H1 (cell line): ENCODE measurements around the gene TUBA1A. TPM values are rescaled to one million over a fixed set of nuclear protein-coding genes. Genes with fewer than 3 reads are reported as not detected.

Experiments used
- CTCF ChIA-PET: fragments of 300-600 bp; sonication (Branson Sonifier 250); formaldehyde crosslinking; loops from one replicate; lab custom pipeline; 2021; ENCODE audit not compliant: partially characterized antibody; lab: Charles Lee
- POLR2A ChIA-PET: fragments of 300-600 bp; sonication (Branson Sonifier 250); formaldehyde crosslinking; loops from one replicate; lab custom pipeline; 2021; ENCODE audit warnings: inconsistent platforms; ENCODE audit not compliant: partially characterized antibody; lab: Charles Lee
- DNase-seq, 2 experiments: peaks; one replicate each; pipeline versions ENCODE4 v3.0.0 to v3.0.0-alpha.2; 2010 to 2022; ENCODE audit warnings: low spot score in 2 of 2, low read depth in 1 of 2, mixed read lengths in 1 of 2
- FAIRE-seq: peaks from 2 replicates; lab custom pipeline; 2011; peaks lifted over from hg19 to GRCh38; lab: Jason Lieb, UNC
- H2AFZ ChIP-seq: 2 replicates; pipeline ENCODE4 v1.8.1; 2012; ENCODE audit warnings: low read length, inconsistent platforms
- H2AK5ac ChIP-seq: 2 replicates; pipeline ENCODE4 v1.6.1; 2013; ENCODE audit warnings: low read depth, low read length
- H2BK120ac ChIP-seq: replicated peaks from 2 replicates; pipeline ENCODE3; 2013; ENCODE audit warnings: low read depth, low read length, inconsistent platforms
- H2BK12ac ChIP-seq: 2 replicates; pipeline ENCODE4 v1.6.1; 2013; ENCODE audit warnings: low read depth, low read length
- H2BK15ac ChIP-seq: 2 replicates; pipeline ENCODE4 v1.6.1; 2013; ENCODE audit warnings: low read length
- H2BK20ac ChIP-seq: 2 replicates; pipeline ENCODE4 v1.6.1; 2013; ENCODE audit warnings: low read length
- H2BK5ac ChIP-seq: 2 replicates; pipeline ENCODE4 v1.6.1; 2013; ENCODE audit warnings: low read depth, low read length
- H3K14ac ChIP-seq: 2 replicates; pipeline ENCODE4 v1.6.1; 2013; ENCODE audit warnings: inconsistent platforms; ENCODE audit not compliant: insufficient read length
- H3K18ac ChIP-seq: 2 replicates; pipeline ENCODE4 v1.6.1; 2013; ENCODE audit warnings: low read length; ENCODE audit errors: extremely low read depth
- H3K23ac ChIP-seq: 2 replicates; pipeline ENCODE4 v1.6.1; 2013; ENCODE audit warnings: inconsistent platforms; ENCODE audit not compliant: insufficient read length
- H3K23me2 ChIP-seq: 2 replicates; pipeline ENCODE4 v1.6.1; 2013; ENCODE audit warnings: low read depth, low read length
- H3K27ac ChIP-seq: 2 replicates; pipeline ENCODE4 v1.6.1; 2011; ENCODE audit warnings: low read depth, low read length, inconsistent platforms
- H3K27me3 ChIP-seq, 4 experiments: replicated peaks in 1 of 4; 1 replicate in 1 of 4; 2 replicates in 3 of 4; pipeline versions ENCODE4 v1.6.1 to v1.8.1; 2011 to 2013; ENCODE audit warnings: low read length in 3 of 4, mild to moderate bottlenecking in 3 of 4, inconsistent platforms in 2 of 4, mixed read lengths in 2 of 4, moderate library complexity in 1 of 4; ENCODE audit not compliant: control insufficient read depth in 3 of 4, insufficient read depth in 3 of 4; ENCODE audit errors: extremely low read depth in 1 of 4
- H3K36me3 ChIP-seq, 4 experiments: 2 replicates each; pipeline versions ENCODE4 v1.6.1 to v1.8.1; 2011 to 2013; ENCODE audit warnings: mild to moderate bottlenecking in 4 of 4, low read length in 3 of 4, moderate library complexity in 2 of 4, control low read depth in 1 of 4, inconsistent platforms in 1 of 4; ENCODE audit not compliant: insufficient read depth in 4 of 4, control insufficient read depth in 2 of 4
- H3K4ac ChIP-seq: replicated peaks from 2 replicates; pipeline ENCODE3; 2013; ENCODE audit warnings: low read length, low read depth, mixed read lengths, inconsistent platforms; ENCODE audit not compliant: insufficient read length
- H3K4me1 ChIP-seq, 4 experiments: replicated peaks in 1 of 4; 1 replicate in 1 of 4; 2 replicates in 3 of 4; pipeline versions ENCODE4 v1.6.1 to v1.8.1; 2011 to 2013; ENCODE audit warnings: low read length in 3 of 4, inconsistent platforms in 2 of 4, mixed read lengths in 1 of 4; ENCODE audit not compliant: insufficient read depth in 4 of 4, control insufficient read depth in 3 of 4
- H3K4me2 ChIP-seq, 2 experiments: 2 replicates each; pipeline versions ENCODE4 v1.6.1 to v1.8.1; 2011 to 2013; ENCODE audit warnings: low read depth in 2 of 2, low read length in 2 of 2, control low read depth in 1 of 2, inconsistent platforms in 1 of 2, mild to moderate bottlenecking in 1 of 2; ENCODE audit not compliant: insufficient read depth in 1 of 2
- H3K4me3 ChIP-seq, 4 experiments: fragments of 200-600, 300-600 bp in 1 of 4; sonication (generic), shearing (Covaris generic), sonication (Bioruptor Twin) in 1 of 4; 2 replicates each; pipeline versions ENCODE4 v1.5.1 to v1.8.1; 2011 to 2016; ENCODE audit warnings: low read length in 4 of 4, low read depth in 3 of 4, control low read depth in 2 of 4, inconsistent platforms in 2 of 4, mild to moderate bottlenecking in 2 of 4, mixed read lengths in 1 of 4, moderate library complexity in 1 of 4; ENCODE audit not compliant: insufficient read depth in 2 of 4; ENCODE audit errors: extremely low read depth in 1 of 4
- H3K56ac ChIP-seq: replicated peaks from 2 replicates; pipeline ENCODE3; 2013; ENCODE audit warnings: low read depth, mild to moderate bottlenecking, mixed read lengths, low read length, inconsistent platforms; ENCODE audit not compliant: insufficient read length
- H3K79me1 ChIP-seq: 2 replicates; pipeline ENCODE4 v1.6.1; 2013; ENCODE audit warnings: low read depth, low read length, control low read depth
- H3K79me2 ChIP-seq, 2 experiments: 2 replicates each; pipeline versions ENCODE4 v1.6.1 to v1.8.1; 2012 to 2013; ENCODE audit warnings: low read length in 2 of 2, mild to moderate bottlenecking in 2 of 2, inconsistent platforms in 1 of 2; ENCODE audit not compliant: insufficient read depth in 2 of 2, control insufficient read depth in 1 of 2
- H3K9ac ChIP-seq, 4 experiments: replicated peaks in 1 of 4; 1 replicate in 1 of 4; 2 replicates in 3 of 4; pipeline versions ENCODE4 v1.6.1 to v1.8.1; 2011 to 2013; ENCODE audit warnings: low read depth in 3 of 4, low read length in 3 of 4, control low read depth in 2 of 4, mild to moderate bottlenecking in 2 of 4, moderate library complexity in 2 of 4, inconsistent platforms in 1 of 4; ENCODE audit errors: extremely low read depth in 1 of 4
- H3K9me3 ChIP-seq, 2 experiments: 2 replicates each; pipeline versions ENCODE4 v1.6.1 to v1.8.1; 2012 to 2013; ENCODE audit warnings: mild to moderate bottlenecking in 2 of 2, moderate library complexity in 2 of 2, control low read depth in 1 of 2, inconsistent platforms in 1 of 2, low read depth in 1 of 2, low read length in 1 of 2, mixed read lengths in 1 of 2; ENCODE audit not compliant: insufficient read depth in 2 of 2
- H4K20me1 ChIP-seq, 2 experiments: replicated peaks in 1 of 2; 2 replicates each; pipeline versions ENCODE3 to v1.8.1; 2011 to 2013; ENCODE audit warnings: inconsistent platforms in 2 of 2, low read length in 2 of 2, mild to moderate bottlenecking in 1 of 2; ENCODE audit not compliant: insufficient read depth in 2 of 2, control insufficient read depth in 1 of 2
- H4K5ac ChIP-seq: 2 replicates; pipeline ENCODE4 v1.6.1; 2013; ENCODE audit warnings: low read length, low read depth, mixed read lengths, inconsistent platforms; ENCODE audit not compliant: insufficient read length
- H4K8ac ChIP-seq: 2 replicates; pipeline ENCODE4 v1.8.0; 2013; ENCODE audit warnings: mild to moderate bottlenecking, moderate library complexity, low read length, inconsistent platforms; ENCODE audit not compliant: insufficient read depth; ENCODE audit errors: extremely low read depth
- H4K91ac ChIP-seq: replicated peaks from 2 replicates; pipeline ENCODE3; 2013; ENCODE audit warnings: low read length, mixed read lengths, inconsistent platforms; ENCODE audit not compliant: insufficient read length
- BCL11A ChIP-seq, 2 experiments: IDR thresholded peaks; one replicate each; pipeline ENCODE4 v1.6.1; 2011; ENCODE audit warnings: low read depth in 2 of 2, low read length in 2 of 2, mild to moderate bottlenecking in 2 of 2
- E2F6 ChIP-seq: IDR thresholded peaks from 2 replicates; pipeline ENCODE4 v1.6.1; 2012; ENCODE audit warnings: inconsistent platforms
- EGR1 ChIP-seq: IDR thresholded peaks from 2 replicates; pipeline ENCODE4 v1.6.1; 2011; ENCODE audit warnings: low read depth, low read length, borderline replicate concordance
- FOSL1 ChIP-seq: IDR thresholded peaks from 2 replicates; pipeline ENCODE4 v1.6.1; 2011; ENCODE audit warnings: mild to moderate bottlenecking, low read depth, low read length, moderate library complexity; ENCODE audit not compliant: insufficient read depth
- KDM5A ChIP-seq: fragments of 200-600 bp; IDR thresholded peaks from 2 replicates; pipeline ENCODE4 v1.7.1; 2012; ENCODE audit warnings: mild to moderate bottlenecking, low read length, inconsistent platforms, mixed read lengths
- POLR2A ChIP-seq, 2 experiments: IDR thresholded peaks; 1 replicate in 1 of 2; 2 replicates in 1 of 2; pipeline ENCODE4 v1.6.1; 2011; ENCODE audit warnings: low read depth in 2 of 2, low read length in 2 of 2, mild to moderate bottlenecking in 2 of 2; ENCODE audit errors: control extremely low read depth in 1 of 2
- POU5F1 ChIP-seq: IDR thresholded peaks from 2 replicates; pipeline ENCODE4 v1.6.1; 2011; ENCODE audit warnings: low read depth, mild to moderate bottlenecking, low read length, moderate library complexity
- RAD21 ChIP-seq, 2 experiments: IDR thresholded peaks in 1 of 2; conservative IDR thresholded peaks in 1 of 2; 2 replicates each; pipeline ENCODE4 v1.6.1; 2011; ENCODE audit warnings: low read depth in 2 of 2, low read length in 2 of 2, improper control_type of control experiment in 1 of 2, inconsistent platforms in 1 of 2, mild to moderate bottlenecking in 1 of 2, moderate library complexity in 1 of 2
- RBBP5 ChIP-seq: IDR thresholded peaks from 2 replicates; pipeline ENCODE4 v1.7.1; 2012; ENCODE audit warnings: low read depth, mild to moderate bottlenecking, inconsistent platforms, low read length, moderate library complexity, borderline replicate concordance
- SIX5 ChIP-seq: IDR thresholded peaks from 2 replicates; pipeline ENCODE4 v1.6.1; 2011; ENCODE audit warnings: mild to moderate bottlenecking, low read depth, low read length
- WGBS, 2 experiments: shearing (Covaris generic) in 1 of 2; methylation state at CpG; one replicate each; pipeline versions ENCODE4 v1.1.6 to v1.1.7; 2013 to 2015; ENCODE audit warnings: low lambda C conversion rate in 2 of 2, mixed read lengths in 2 of 2, inconsistent platforms in 1 of 2, low coverage in 1 of 2, missing lambda C conversion rate in 1 of 2; ENCODE audit not compliant: insufficient replicate concordance in 2 of 2, insufficient coverage in 1 of 2, insufficient read length in 1 of 2; ENCODE audit errors: extremely low coverage in 1 of 2, missing lambda C conversion rate in 1 of 2; 5-methylcytosine and 5-hydroxymethylcytosine counted together
- polyA plus RNA-seq, 7 experiments: library from polyadenylated mRNA; depleted of rRNA in 3 of 7; stranded (reverse) in 5 of 7; unstranded in 2 of 7; fragments of >200 nt in 5 of 7; fragments of 200-250 nt in 2 of 7; gene quantifications; 1 replicate in 5 of 7; 2 replicates in 1 of 7; 4 replicates in 1 of 7; pipeline versions ENCODE4 v1.2.1 to v1.2.3, GENCODE V29; 2011 to 2013; ENCODE audit warnings: missing spikeins in 2 of 7, mixed read lengths in 2 of 7
- total RNA-seq: library from RNA; stranded (reverse); fragmentation: NEBNext Ultra II Directional; extraction: Animal tissue kit (Norgen Biotek cat#: 25700); gene quantifications from 2 replicates; pipeline ENCODE4 v1.2.1, GENCODE V29; 2021

The TUBA1A gene
- total and polyA plus RNA-seq, 2 of the 8 experiments (the other 6 are each of a cell fraction or from before 2014, with no cell fraction given), result 283 to 1,018 TPM

DNA sequence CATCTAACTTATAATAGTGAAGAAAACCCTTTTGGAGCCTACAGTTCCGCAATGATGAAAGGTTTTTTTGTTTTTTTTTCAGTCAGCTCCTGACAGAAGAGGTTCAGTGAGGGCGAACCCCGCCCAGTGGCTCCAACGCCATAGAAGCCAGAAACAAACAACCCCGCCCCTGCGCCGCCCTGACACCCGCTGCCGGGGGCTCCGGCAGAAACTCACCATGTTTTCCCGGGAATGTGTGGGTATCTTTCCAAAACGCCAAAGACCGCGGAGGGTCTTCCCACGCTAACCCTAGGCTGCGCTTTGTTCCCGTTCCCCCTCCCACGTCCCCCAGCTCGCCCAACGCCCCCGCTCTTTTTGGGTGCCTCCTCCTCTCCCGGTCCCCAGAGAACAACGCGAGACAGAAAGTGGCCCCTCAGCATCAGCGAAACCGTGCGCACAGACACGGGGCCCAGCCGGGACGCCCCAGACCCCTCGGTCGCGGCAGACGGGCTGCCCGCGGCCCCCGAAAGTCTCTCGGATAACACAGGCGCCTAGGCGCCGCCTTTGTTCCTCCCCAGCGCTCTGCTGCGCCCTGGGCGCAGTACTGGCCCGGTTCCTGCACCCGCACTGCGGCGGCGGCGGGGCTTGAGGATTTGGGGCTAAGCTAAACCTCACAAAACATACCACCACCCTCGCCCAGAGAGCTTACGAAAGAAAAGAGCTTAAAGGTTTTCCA lies 522 bp downstream of the TUBA1A start:
- WGBS, 2 experiments, result 1% methylated on average over 43 of the region's 52 CpGs; no CpG with 5 or more reads in 1 of the 2 experiments
- Histone ChIP-seq H3K14ac (no peak overlapping the region), H2BK5ac (peak overlapping the region; percentile 88), H3K4ac (peak overlapping the region; percentile 69), H3K18ac (no peak overlapping the region; the same call in 1 of the 2 replicates), H4K8ac (peak overlapping the region; percentile 92), H2BK20ac (no peak overlapping the region), H2AK5ac (no peak overlapping the region), H4K91ac (peak overlapping the region; percentile 55), H3K4me1 (no peaks in the 10 kb centered on the region; a peak in 2 of 7 replicates), H3K27me3 (no peaks in the 10 kb centered on the region), H3K23ac (no peak overlapping the region), H4K20me1 (peaks cover 0 to 4% of the 10 kb centered on the region in 2 experiments), H3K9ac (peak overlapping the region; percentile 73 to 83 (median 78)), H3K9me3 (no peaks in the 10 kb centered on the region), H3K36me3 (peaks cover 2 to 22% (median 8%) of the 10 kb centered on the region in 4 experiments; a peak in 5 of 8 replicates), H3K79me1 (no peaks in the 10 kb centered on the region; the same call in 1 of the 2 replicates), H2AFZ (no peak overlapping the region), H2BK120ac (no peak overlapping the region), H3K4me3 (peak overlapping the region; percentile 57 to 93 (median 84)), H3K4me2 (peak overlapping the region; percentile 69 to 82), H3K27ac (peak overlapping the region; percentile 76), H4K5ac (no peak overlapping the region), H2BK15ac (no peak overlapping the region), H2BK12ac (0 out of 2 replicates have a peak overlapping the region, but pooled peaks have one; percentile 29), H3K23me2 (peaks cover 5% of the 10 kb centered on the region; the same call in 1 of the 2 replicates), H3K79me2 (peaks cover 0 to 9% of the 10 kb centered on the region in 2 experiments; a peak in 2 of 4 replicates), H3K56ac (peak overlapping the region; percentile 46)
- ChIA-PET POLR2A (interaction anchor here (0.7 to 4.1 kb wide), 19 partner anchors 10 to 91 kb away, joined by 3 to 41 read pairs (median 4); partner anchors contain the start of gene TUBA1B), CTCF (interaction anchor here (0.6 to 1.6 kb wide), 7 partner anchors 7 to 170 kb away, joined by 3 to 4 read pairs (median 3); no protein-coding TSS in a partner anchor)
- no peak for FAIRE-seq
- DNase-seq, result no peak
- TF ChIP-seq POLR2A (IDR thresholded peaks at IDR 0.05; ENCODE audit: control extremely low read depth in 1 of 2, low read depth in 2 of 2, low read length in 2 of 2) (no peak), EGR1 (peak; percentile 81; the same call in 1 of the 2 replicates), RAD21 (IDR thresholded peaks at IDR 0.05 in 1 of 2, conservative IDR thresholded peaks at IDR 0.05 in 1 of 2; ENCODE audit: low read depth in 2 of 2, low read length in 2 of 2) (no peak), SIX5 (no peak), KDM5A (no peak), BCL11A (IDR thresholded peaks at IDR 0.05; ENCODE audit: low read depth in 2 of 2, low read length in 2 of 2) (no peak), RBBP5 (peak; percentile 73; the same call in 1 of the 2 replicates), POU5F1 (no peak), E2F6 (no peak), FOSL1 (no peak)
